H9 (cell line): ENCODE data around the gene DIPK1C. TPM values are rescaled to one million over a fixed set of nuclear protein-coding genes. Genes with fewer than 3 reads are reported as not detected.

Experiments
- DNase-seq: peaks from one replicate; pipeline ENCODE4 v3.0.0-alpha.2; 2017
- H2AFZ ChIP-seq: one replicate; pipeline ENCODE4 v1.6.1; 2013; ENCODE audit warnings: mild to moderate bottlenecking, low read length, control low read depth, moderate library complexity
- H2AK5ac ChIP-seq: 2 replicates; pipeline ENCODE4 v1.6.1; 2013; ENCODE audit warnings: low read length, control low read depth, mixed read lengths; ENCODE audit not compliant: insufficient read length
- H2BK120ac ChIP-seq: one replicate; pipeline ENCODE4 v1.6.1; 2013; ENCODE audit warnings: low read depth, mild to moderate bottlenecking, low read length, control low read depth, inconsistent platforms; ENCODE audit not compliant: poor library complexity, severe bottlenecking
- H2BK12ac ChIP-seq: 2 replicates; pipeline ENCODE4 v1.6.1; 2013; ENCODE audit warnings: low read length, control low read depth, mixed read lengths, low read depth; ENCODE audit not compliant: insufficient read length
- H2BK15ac ChIP-seq: 2 replicates; pipeline ENCODE4 v1.6.1; 2013; ENCODE audit warnings: low read depth, low read length, control low read depth
- H2BK20ac ChIP-seq: one replicate; pipeline ENCODE4 v1.6.1; 2013; ENCODE audit warnings: low read depth, mild to moderate bottlenecking, low read length, control low read depth, inconsistent platforms; ENCODE audit not compliant: poor library complexity, severe bottlenecking
- H2BK5ac ChIP-seq: 2 replicates; pipeline ENCODE4 v1.6.1; 2013; ENCODE audit warnings: low read length, control low read depth, mixed read lengths; ENCODE audit not compliant: insufficient read length
- H3K14ac ChIP-seq: 2 replicates; pipeline ENCODE4 v1.6.1; 2013; ENCODE audit warnings: low read length, control low read depth; ENCODE audit not compliant: insufficient read depth
- H3K18ac ChIP-seq: 2 replicates; pipeline ENCODE4 v1.6.1; 2013; ENCODE audit warnings: low read depth, mild to moderate bottlenecking, mixed read lengths, low read length, control low read depth; ENCODE audit not compliant: insufficient read length
- H3K23ac ChIP-seq: 2 replicates; pipeline ENCODE4 v1.6.1; 2013; ENCODE audit warnings: low read length, control low read depth, mixed read lengths, low read depth; ENCODE audit not compliant: insufficient read length
- H3K23me2 ChIP-seq: 2 replicates; pipeline ENCODE4 v1.6.1; 2013; ENCODE audit warnings: low read depth, mild to moderate bottlenecking, mixed read lengths, low read length, control low read depth; ENCODE audit not compliant: insufficient read length, poor library complexity, severe bottlenecking
- H3K27ac ChIP-seq: 2 replicates; pipeline ENCODE4 v1.5.1; 2013; ENCODE audit warnings: low read length, control low read depth, mixed read lengths, low read depth; ENCODE audit not compliant: insufficient read length
- H3K27me3 ChIP-seq: 2 replicates; pipeline ENCODE4 v1.6.1; 2013; ENCODE audit warnings: low read length, control low read depth, inconsistent platforms; ENCODE audit not compliant: insufficient read depth
- H3K4ac ChIP-seq: 2 replicates; pipeline ENCODE4 v1.6.1; 2013; ENCODE audit warnings: low read depth, mild to moderate bottlenecking, control low read depth, inconsistent platforms, low read length, moderate library complexity
- H3K4me1 ChIP-seq: 2 replicates; pipeline ENCODE4 v1.6.1; 2013; ENCODE audit warnings: low read length, control low read depth, inconsistent platforms; ENCODE audit not compliant: insufficient read depth
- H3K4me2 ChIP-seq: 2 replicates; pipeline ENCODE4 v1.6.1; 2013; ENCODE audit warnings: low read length, control low read depth, mixed read lengths; ENCODE audit not compliant: insufficient read length, insufficient read depth
- H3K56ac ChIP-seq: 2 replicates; pipeline ENCODE4 v1.6.1; 2013; ENCODE audit warnings: low read depth, mild to moderate bottlenecking, mixed read lengths, low read length, control low read depth; ENCODE audit not compliant: insufficient read length
- H3K79me1 ChIP-seq: 2 replicates; pipeline ENCODE4 v1.6.1; 2013; ENCODE audit warnings: low read depth, mild to moderate bottlenecking, moderate library complexity, low read length, control low read depth, inconsistent platforms; ENCODE audit not compliant: insufficient read depth, poor library complexity, severe bottlenecking
- H3K79me2 ChIP-seq: 2 replicates; pipeline ENCODE4 v1.6.1; 2013; ENCODE audit warnings: low read length, control low read depth, inconsistent platforms; ENCODE audit not compliant: insufficient read depth
- H3K9ac ChIP-seq: 2 replicates; pipeline ENCODE4 v1.6.1; 2013; ENCODE audit warnings: low read length, control low read depth, mixed read lengths; ENCODE audit not compliant: insufficient read length; ENCODE audit errors: extremely low read depth
- H3K9me3 ChIP-seq: one replicate; pipeline ENCODE4 v1.6.1; 2013; ENCODE audit warnings: low read depth, low read length, inconsistent platforms; ENCODE audit not compliant: control insufficient read depth
- H3T11ph ChIP-seq: one replicate; pipeline ENCODE4 v1.6.1; 2013; ENCODE audit warnings: mild to moderate bottlenecking, low read length, control low read depth, inconsistent platforms
- H4K20me1 ChIP-seq: one replicate; pipeline ENCODE4 v1.6.1; 2013; ENCODE audit not compliant: control insufficient read depth, insufficient read length, insufficient read depth
- H4K5ac ChIP-seq: 2 replicates; pipeline ENCODE4 v1.6.1; 2013; ENCODE audit warnings: low read depth, mild to moderate bottlenecking, mixed read lengths, low read length, control low read depth; ENCODE audit not compliant: insufficient read length
- H4K8ac ChIP-seq: replicated peaks from 2 replicates; pipeline ENCODE4 v1.6.1; 2013; ENCODE audit warnings: low read length, control low read depth, mixed read lengths, low read depth; ENCODE audit not compliant: insufficient read length
- H4K91ac ChIP-seq: 2 replicates; pipeline ENCODE4 v1.6.1; 2013; ENCODE audit warnings: low read depth, mild to moderate bottlenecking, moderate library complexity, mixed read lengths, low read length, control low read depth; ENCODE audit not compliant: insufficient read length
- H3K27ac Mint-ChIP-seq, 3 experiments: 2 replicates in 2 of 3; 3 replicates in 1 of 3; pipeline ENCODE4 v1.8.0; 2020 to 2021; ENCODE audit warnings: mixed read lengths in 3 of 3, mild to moderate bottlenecking in 1 of 3, moderate library complexity in 1 of 3
- H3K27me3 Mint-ChIP-seq: 2 replicates; pipeline ENCODE4 v1.8.0; 2021; ENCODE audit warnings: low read depth, mild to moderate bottlenecking, moderate library complexity, mixed read lengths
- H3K36me3 Mint-ChIP-seq, 3 experiments: 2 replicates in 2 of 3; 3 replicates in 1 of 3; pipeline ENCODE4 v1.8.0; 2020 to 2021; ENCODE audit warnings: low read depth in 3 of 3, mixed read lengths in 3 of 3; ENCODE audit not compliant: insufficient read depth in 1 of 3
- H3K4me1 Mint-ChIP-seq, 2 experiments: 2 replicates each; pipeline ENCODE4 v1.8.0; 2020; ENCODE audit warnings: mixed read lengths in 2 of 2
- H3K4me3 Mint-ChIP-seq, 2 experiments: 2 replicates in 1 of 2; 3 replicates in 1 of 2; pipeline ENCODE4 v1.8.0; 2020 to 2021; ENCODE audit warnings: mild to moderate bottlenecking in 2 of 2, mixed read lengths in 2 of 2, moderate library complexity in 1 of 2
- H3K9me3 Mint-ChIP-seq, 2 experiments: 2 replicates in 1 of 2; 3 replicates in 1 of 2; pipeline ENCODE4 v1.8.0; 2020; ENCODE audit warnings: mild to moderate bottlenecking in 2 of 2, mixed read lengths in 2 of 2, moderate library complexity in 1 of 2
- CTCF ChIP-seq: fragments of 200-600 bp; sonication (generic); conservative IDR thresholded peaks from 3 replicates; pipeline ENCODE4 v1.8.0; 2021; ENCODE audit warnings: antibody characterized with exemption, mild to moderate bottlenecking
- WGBS: extraction: QIAGEN DNeasy Blood & Tissue Kit; methylation state at CpG from one replicate; pipeline ENCODE4 v1.1.7; 2013; ENCODE audit warnings: missing lambda C conversion rate, low lambda C conversion rate, mixed read lengths; ENCODE audit not compliant: insufficient read length; ENCODE audit errors: extremely low coverage; 5-methylcytosine and 5-hydroxymethylcytosine counted together
- total RNA-seq: library from RNA; stranded (reverse); gene quantifications from 2 replicates; pipeline ENCODE4 v1.2.1, GENCODE V29; 2021

DIPK1C gene
- total RNA-seq, 1 experiment from 2014 or later: not detected

- no peak for TF ChIP-seq CTCF
- no peak overlapping the region for H2BK20ac ChIP-seq
- H3K56ac ChIP-seq: no peak overlapping the region
- H3K27me3 ChIP-seq: no peaks in the 10 kb centered on the region
- Mint-ChIP-seq H3K4me1 (peaks cover 0 to 4% of the 10 kb centered on the region in 2 experiments; a peak in 1 of 4 replicates), H3K9me3 (no peaks in the 10 kb centered on the region), H3K27me3 (peaks cover 2% of the 10 kb centered on the region; the same call in 1 of the 2 replicates), H3K27ac (no peak overlapping the region), H3K4me3 (no peak overlapping the region), H3K36me3 (no peaks in the 10 kb centered on the region; a peak in 2 of 7 replicates)
- H3K27ac ChIP-seq: no peak overlapping the region
- no peak for DNase-seq
- no peak overlapping the region for H2BK5ac ChIP-seq
- no peaks in the 10 kb centered on the region for H3K9me3 ChIP-seq
- no CpG with 5 or more reads among the region's 2 CpGs for WGBS
- no peak overlapping the region for H4K91ac ChIP-seq
- no peak overlapping the region for H3K4me2 ChIP-seq
- H2AFZ ChIP-seq: no peak overlapping the region
- H3K14ac ChIP-seq: no peak overlapping the region
- H3T11ph ChIP-seq: no peak overlapping the region
- H3K18ac ChIP-seq: no peak overlapping the region
- H2AK5ac ChIP-seq: no peak overlapping the region
- no peak overlapping the region for H3K4ac ChIP-seq
- H3K9ac ChIP-seq: no peak overlapping the region
- H3K4me1 ChIP-seq: no peaks in the 10 kb centered on the region
- H4K5ac ChIP-seq: no peak overlapping the region
- H3K79me2 ChIP-seq: no peaks in the 10 kb centered on the region
- no peak overlapping the region for H2BK15ac ChIP-seq
- H2BK120ac ChIP-seq: no peak overlapping the region
- H3K23me2 ChIP-seq: no peaks in the 10 kb centered on the region
- H4K8ac ChIP-seq: no peak overlapping the region
- H3K79me1 ChIP-seq: no peaks in the 10 kb centered on the region
- H3K23ac ChIP-seq: no peak overlapping the region
- no peak overlapping the region for H2BK12ac ChIP-seq
- H4K20me1 ChIP-seq: no peaks in the 10 kb centered on the region
Measured at GRCh38 chr18:74418023-74418422, 39.1 kb downstream of the DIPK1C start.
